Epidermal melanocyte (primary cell): Measurements from ENCODE around the gene ABHD5.

Source experiments
- DNase-seq: peaks from one replicate; pipeline ENCODE4 v3.0.0; 2011; ENCODE audit warnings: low spot score; ENCODE audit not compliant: insufficient read length

The ABHD5 gene

DNA sequence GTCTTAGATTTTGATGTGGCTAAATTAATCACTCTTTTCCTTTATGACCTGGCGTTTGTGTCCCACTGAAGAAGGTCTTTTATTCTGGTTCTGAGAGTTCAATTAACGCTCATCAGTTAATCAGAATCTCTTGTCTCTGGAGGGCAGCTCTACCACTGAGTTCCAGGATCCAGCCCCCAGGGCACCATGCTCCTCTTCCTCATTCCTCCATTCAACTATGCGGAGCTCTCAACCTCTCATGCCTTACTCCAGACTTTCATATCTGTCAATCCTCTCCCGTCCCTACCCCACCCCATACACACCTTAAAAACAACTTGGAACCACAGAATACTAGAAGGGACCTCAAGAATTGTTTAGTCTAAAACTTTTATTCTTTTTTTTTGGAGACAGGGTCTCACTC, 4.8 kb upstream of the ABHD5 start:
- no peak for DNase-seq

DNA sequence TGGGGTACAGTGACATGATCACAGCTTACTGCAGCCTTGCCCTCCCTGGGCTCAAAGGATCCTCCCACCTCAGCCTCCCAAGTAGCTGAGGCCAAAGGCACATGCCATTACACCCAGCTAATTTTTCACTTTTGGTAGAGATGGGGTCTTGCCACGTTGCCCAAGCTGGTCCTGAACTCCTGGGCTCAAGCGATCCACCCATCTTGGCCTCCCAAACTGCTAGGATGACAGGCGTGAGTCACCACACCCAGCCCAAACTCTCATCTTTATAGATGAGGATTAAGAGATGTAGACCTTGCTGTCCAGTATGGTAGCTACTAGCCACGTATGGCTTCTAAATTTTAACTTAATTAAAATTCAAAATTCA, 4.4 kb upstream of the ABHD5 start:
- DNase-seq = no peak

DNA sequence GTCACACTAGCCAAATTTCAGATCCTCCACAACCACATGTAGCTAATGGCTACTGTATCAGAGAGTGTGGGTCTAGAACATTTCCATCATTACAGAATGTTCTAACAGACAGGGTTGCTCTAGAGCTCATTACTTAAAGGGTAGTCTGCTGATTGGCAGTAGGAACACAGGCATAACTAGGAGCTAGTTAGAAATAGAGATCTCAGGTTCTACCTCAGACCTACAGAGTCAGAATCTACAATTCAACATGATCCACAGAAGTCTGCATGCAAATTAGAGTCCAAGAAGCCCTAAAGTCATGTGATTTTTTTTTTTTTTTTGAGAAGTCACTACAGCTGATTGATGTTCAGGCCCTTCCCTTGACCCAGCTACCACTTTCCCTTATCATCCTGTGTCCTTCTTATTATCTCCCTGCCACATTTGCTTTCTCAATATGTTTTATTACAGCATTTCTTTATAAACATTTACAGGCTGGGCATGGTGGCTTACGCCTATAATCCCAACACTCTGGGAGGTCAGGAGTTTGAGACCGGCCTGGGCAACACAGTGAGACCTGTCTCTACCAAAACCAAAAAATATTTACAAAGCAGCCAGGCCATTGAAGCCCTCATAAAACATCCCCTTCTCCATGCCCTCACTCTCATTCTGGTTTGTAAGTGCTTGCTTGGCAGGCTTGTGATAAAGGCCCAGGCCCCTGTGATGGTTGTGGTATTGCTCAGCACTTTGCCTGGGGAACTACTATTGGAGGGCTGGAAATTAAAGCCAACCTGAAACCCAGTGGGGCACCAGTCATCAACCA, 3.8 kb upstream of the ABHD5 start:
- DNase-seq = no peak

DNA sequence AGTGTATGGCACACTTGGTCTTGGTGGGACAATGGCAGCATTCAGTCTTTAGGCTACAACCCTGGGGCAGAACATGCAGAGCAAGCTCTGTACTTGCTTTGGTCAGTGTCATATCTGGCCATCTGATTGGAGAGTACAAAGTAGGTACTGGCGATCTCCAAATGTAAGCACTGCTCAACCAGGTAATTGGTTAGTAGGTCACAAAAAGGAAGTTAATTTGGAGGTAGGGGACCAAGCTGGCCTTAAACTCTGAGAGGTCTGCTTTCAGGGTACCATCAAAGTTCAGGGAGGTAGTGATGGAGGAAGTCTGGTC, 3.3 kb upstream of the ABHD5 start:
- DNase-seq = no peak

DNA sequence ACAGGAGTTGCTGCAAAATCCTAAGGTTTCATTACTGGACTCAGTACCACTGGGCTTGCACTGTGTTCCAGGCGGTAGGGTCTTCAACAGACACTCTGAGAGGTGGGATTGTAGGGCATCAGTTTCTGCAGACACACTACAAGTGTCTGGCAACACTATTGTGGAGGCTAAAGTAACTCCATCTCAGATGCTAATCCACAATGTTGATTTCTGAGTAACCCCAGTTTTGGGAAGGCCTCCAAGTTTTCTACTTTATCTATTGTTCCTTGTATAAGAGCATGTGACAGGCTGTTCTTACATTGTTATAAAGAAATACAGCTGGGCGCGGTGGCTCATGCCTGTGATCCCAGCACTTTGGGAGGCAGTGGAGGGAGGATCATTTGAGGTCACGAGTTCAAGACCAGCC, 2.5 kb upstream of the ABHD5 start:
- DNase-seq = no peak

DNA sequence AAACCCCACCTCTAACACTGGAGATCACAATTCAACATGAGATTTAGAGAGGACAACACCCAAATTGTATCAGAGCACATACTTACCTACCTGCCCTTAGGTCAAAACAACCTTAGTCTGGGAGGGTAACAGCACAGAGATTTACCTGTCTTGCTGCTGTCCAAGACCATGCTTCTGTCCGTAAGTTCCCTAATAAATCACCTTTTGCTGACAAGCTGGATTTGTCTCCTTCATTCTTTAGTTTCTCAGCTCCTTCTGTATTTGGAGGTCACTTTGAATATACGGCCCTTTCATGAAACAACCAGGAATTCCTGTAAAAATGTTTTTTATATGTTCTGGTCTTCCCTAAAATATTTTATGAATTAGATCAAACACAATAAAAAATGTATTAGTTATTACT, 1.6 kb upstream of the ABHD5 start:
- no peak for DNase-seq

DNA sequence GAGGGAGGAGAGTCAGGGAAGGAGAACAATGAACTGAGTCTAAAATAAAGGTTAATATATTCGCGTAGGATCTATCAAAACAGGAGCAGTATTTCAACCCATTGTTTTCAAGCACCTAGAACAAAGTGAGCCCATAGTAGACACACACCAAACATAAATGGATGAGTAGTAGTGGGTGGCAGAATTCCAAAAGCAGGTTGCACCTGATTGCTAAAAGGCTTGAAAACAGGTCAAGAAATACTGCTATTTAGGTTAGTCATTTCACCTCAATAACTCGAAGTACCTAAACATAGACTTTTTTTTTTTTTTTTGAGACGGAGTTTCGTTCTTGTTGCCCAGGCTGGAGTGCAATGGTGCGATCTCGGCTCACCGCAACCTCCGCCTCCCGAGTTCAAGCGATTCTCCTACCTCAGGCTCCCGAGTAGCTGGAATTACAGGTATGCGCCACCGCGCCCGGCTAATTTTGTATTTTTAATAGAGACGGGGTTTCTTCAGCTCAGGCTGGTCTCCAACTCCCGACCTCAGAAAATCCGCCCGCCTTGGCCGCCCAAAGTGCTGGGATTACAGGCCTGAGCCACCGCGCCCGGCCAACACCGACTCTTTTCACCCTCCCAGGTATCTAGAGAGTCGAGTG, 855 bp upstream of the ABHD5 start:
- DNase-seq = no peak

DNA sequence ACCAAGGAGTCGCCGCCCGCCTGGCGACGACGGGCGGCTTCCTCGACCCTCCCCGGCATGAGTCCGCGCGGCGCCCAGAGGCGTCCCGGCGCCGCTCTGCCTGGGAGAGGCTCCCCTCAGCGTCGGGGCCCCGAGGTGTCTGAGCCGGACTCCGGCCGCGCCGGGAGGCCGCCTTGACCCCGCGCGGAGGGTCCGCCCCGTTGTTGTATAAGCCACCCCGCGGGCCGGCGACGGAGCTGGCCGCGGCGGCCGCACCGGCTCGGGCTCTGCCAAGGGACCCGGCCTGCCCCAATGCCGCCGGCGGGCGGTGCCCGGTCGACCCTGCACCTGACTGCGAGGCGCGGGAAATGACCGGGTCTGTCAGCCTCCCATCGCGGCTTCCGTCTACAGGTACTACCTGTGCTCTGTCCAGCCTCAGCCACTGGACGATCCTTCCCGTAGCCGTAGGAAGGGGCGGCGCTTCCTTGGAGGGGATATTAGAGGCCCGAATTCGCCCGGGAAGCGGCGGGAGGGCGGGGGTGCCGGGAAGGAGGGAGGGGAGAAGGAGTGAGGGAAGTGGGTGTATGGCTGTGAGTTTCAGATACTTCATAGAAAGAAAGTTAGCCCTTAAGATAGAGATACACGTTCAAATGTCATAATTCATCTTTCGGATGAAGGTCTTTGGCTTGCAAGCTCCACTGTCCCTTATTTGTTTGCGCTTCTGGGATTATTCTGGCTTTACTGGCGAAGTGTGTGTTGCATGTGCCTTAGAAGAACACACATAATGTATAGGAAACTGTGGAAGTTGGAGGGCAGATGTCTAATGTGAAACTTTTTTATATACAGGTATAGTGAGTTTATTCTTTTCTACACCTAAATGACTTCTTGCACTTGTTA, 620 bp downstream of the ABHD5 start:
- DNase-seq = no peak

DNA sequence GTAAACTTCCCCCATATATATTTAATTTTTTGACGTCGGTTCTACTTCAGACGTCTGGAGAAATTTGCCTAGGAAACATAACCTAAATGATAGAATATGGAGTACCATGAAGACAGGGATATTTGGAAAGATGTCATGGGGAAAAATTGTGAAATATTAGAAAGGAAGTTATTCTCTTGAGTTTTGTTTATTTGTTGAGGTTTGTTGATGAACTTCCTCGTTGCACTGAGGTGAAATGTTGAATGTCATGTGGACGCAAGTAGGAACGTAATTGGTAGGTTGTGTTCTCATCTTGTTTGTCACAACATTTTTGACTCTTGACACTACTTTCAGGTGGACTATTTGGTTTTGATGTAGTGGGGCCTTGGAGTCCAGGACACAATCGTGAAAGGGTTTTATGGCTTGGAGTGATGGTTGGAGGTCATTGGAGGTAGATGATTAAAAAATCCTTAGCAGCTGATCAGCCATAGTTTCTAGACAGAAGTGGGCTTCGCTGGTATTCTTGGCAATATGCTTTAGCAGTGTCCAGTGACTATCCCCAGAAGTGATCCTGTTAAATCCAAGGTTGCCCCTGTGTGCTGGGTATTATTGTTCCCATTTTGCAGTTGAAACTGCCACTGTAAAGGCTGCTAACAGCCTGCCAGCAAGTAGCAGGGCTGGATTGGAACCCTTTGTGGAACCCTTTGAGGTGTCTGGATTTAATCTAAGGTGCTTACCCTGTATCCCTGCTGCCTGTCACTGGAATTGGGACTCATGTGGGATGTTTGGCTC, 1.5 kb downstream of the ABHD5 start:
- no peak for DNase-seq

DNA sequence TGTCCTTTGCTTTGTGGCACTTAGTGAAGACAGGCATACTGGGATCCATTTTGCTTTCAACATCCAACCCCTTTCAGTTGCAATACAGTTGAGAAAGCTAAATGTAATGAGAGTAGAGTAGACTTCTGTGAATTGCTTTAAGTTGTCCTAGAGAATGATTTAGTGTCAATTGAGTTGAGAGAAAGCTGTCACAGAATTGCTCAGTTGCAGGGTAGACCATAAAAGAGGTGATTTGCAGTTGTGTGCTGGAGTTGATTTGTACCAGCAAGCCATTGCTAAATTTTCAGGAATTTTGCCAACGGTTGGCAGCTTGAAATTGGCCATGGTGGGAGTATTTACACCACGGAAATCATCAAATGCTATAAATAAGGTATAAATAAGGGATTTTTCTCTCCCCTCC, 2.2 kb downstream of the ABHD5 start:
- DNase-seq = no peak

DNA sequence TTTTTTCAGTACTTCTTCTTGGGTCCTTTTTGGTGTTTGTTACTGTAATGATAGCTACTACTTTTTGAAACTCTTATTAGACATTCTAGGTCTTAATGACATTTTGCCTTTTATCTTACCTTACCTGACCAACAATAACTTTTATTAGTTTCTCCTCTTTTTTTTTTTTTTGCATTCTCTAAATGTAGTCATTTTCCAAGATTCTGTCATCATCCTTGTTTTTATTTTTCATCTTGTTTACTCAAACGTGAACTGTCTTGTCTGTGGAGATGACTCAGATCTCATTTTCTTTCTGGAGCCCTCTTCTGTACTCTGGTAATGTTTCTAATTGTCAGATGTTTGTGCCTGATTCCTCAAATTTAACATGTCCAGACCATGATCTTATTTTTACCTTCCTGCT, 2.9 kb downstream of the ABHD5 start:
- DNase-seq = no peak

DNA sequence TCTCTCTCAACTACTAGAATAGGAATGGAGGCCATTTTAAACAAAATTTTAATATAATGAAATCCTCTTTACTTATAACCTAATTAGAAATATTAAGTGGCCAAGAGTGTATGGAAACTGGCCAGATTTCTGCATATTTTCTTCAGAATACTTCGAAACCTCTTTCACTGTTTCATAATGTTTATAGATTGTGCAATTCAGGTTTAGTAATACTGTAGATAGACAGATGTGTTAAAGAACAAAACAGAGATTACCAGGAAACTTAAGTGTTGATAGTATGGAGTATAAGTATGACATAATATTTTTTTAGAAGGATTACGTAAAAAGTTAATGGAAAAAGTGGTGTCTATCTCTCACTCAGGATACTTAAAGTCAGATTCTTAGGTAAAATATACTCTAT, 4.7 kb downstream of the ABHD5 start:
- DNase-seq = no peak

DNA sequence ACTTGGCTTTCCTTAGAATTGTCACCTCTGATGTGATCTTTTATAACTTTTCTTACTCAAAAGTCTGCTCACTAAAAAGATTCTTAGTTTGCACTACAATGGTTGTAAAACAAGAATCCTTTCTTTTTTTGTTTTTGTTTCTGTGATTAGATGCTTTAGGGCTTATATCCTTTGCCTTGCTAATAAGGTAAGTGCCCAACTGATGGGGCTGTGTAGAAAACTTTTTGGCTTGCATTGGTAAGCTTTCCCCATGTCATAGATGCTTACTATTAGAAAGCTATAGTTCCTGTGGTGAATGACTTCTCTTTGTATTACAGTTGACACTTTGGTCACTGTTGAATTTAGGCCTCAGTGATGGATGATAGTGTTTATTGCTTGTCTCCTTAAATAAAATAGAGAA, 5.1 kb downstream of the ABHD5 start:
- DNase-seq = no peak

DNA sequence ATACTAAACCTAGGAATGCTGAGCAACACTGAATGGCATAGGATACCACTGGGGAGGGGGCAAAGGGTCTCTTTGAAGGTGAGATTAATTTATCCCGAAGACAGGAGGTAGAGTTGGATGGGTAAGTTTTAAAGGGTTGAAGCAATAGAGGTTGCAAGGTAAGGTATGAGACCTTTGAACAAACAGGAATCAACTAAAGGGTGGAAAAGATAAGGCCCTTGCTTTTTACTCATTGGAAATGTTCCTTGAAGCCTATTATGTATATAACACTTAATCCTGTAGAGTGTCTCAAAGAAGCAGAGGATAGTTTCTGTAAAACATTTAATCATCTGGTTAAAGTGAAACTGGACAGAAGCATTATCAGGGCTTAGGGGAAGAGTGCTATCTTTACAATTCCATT, 5.7 kb downstream of the ABHD5 start:
- DNase-seq = no peak

DNA sequence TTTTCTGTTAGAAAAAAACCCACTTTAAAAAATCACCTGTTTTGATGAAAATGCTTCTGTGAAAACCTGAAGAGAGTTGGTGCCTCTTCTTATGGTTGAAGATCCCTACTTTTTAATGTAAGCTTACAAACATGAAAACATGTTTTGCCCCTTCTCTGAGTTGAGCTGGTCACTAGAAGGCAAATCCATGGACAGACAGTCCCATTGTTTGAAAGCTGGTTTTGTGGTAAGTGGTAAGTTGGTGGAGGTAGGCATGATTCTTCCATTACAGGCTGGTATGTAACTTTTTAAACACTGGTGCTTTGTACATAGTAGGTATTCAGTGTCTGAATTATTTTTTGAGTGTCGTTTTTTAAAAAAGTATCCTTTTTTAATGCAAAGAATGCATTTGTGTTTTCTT, 6.1 kb downstream of the ABHD5 start:
- no peak for DNase-seq

DNA sequence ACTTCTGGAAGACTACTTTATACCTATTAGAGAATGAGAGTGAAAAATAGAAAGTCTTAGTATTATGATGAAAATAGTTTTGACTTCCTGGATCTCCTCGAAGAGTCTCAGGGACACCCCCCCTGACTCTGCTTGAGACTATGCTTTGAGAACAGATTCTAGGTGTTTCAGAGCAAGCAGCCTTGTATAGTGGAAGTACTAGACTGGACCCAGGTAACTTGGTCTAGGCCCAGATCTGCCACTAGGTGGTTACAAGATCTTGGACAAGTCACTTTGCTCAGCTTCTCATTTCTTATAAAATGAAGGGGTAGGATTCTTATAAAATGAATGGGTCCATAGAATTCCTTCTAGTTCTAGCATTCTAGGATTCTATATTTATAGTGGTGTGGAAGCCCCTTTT, 9.1 kb downstream of the ABHD5 start:
- DNase-seq = no peak

DNA sequence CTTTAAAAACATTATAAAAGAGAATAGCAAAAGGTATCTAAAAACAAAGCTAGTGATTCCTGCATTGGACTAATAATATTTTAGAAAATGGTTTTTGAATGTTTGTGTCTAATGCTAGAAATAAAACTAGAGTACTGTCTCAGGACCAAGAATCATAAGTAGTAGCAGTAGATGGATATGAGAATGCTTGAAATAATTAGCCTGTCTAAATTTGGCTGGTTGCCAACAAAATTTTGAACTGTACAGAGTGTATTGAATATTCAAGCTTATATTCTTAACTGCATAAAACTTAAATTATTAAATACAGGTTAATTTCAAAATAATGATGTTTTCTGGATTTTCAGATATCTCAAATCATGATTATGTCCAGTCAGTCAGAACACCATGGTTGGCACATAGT, 14.0 kb downstream of the ABHD5 start:
- no peak for DNase-seq

DNA sequence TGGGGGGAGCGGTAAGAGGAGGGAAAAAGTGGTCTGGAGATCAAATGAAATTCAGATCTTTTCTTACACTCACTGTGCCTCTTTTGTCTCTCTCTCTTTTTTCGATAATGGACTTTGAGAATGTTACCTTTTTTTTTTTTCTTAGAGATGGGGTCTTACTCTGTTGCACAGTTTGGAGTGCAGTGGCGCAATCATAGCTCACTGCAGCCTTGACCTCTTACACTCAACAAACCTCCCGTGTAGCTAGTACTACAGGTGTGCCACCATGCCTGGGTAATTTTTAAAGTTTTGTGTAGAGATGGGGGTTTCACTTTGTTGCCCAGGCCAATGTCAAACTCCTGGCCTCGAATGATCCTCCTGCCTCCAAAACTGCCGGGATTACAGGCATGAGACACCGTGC, 15.6 kb downstream of the ABHD5 start:
- DNase-seq = no peak

DNA sequence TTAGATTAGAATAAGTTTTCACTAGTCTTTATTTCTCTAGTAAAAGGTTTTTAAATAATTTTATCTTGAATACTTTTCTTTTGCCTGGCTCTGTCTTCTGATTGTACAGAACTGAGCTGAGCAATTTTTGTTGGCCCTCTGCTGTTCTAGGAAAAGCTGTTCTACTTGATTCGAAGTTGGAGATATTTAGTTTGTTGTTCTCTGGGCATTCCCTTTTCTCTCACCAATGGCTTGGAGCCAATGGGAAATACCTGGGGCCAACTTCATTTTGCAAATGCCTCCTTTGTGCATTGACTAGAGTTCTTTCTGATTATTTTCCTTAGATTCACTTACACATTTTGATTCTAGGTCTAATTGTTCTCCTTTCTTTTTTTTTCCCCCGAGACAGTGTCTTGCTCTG, 16.5 kb downstream of the ABHD5 start:
- DNase-seq = no peak

DNA sequence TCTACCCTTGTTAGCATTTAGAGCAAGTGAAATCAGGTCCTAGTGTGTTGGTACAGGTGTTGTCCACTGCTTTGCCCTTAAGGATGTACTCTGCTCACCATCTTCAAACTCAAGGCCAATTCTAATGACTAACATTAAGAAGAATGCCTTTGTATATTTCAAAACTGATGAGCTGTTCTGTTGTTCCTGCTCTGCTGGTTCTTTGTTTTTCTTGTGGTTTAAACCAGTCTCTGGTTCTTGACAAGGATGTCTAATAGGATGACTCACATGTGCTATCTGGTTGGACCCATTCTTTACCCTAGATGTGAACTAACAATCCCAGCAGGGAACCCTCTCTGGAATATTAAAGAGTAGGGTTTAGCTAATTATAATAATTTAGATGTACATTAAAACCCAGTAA, 17.3 kb downstream of the ABHD5 start:
- no peak for DNase-seq

DNA sequence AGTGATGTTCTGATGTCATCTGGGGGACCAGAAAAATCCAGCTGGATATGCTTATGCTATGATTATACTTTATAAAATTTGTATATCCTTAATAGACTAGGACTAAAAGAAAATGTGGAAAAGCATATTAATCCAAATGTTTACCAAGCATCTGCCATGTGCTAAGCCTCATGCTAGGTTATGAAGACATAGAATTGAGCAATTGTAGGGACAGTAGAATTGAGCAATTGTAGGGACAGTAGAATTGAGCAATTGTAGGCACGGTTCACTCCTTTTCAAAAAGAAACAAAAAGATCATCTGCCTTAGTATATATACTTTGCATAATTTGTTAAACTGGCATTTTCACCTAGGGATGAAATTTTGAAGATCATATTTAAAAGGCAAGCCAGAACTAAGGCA, 18.3 kb downstream of the ABHD5 start:
- DNase-seq = no peak

DNA sequence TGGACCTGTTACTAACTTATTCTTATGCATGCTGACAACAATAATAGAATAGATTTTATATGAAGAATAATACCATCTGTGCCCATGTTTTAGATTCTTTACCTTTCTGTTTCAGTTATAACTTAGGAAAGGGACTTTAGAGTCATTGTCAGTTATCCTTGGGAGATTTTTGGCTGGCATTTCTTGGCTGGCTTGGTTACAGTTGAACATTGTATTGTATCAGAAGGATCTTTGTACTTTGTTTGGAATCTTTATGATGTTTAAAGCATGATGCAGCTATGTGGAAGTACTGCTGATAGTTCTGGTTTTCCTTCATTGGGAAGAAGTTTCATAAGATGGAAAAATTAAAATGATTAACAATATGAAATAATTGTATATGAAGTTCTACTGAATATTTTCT, 19.9 kb downstream of the ABHD5 start:
- no peak for DNase-seq
